NCI-H187 treated with DMSO at 0.1 percent for 48 hours (cell line): ENCODE results near the gene ALDH5A1.

ENCODE experiments used
- DNase-seq: peaks from one replicate; lab custom pipeline; 2025; lab: John Stamatoyannopoulos, UW

Gene ALDH5A1

GRCh38 chr6:24494821-24495795 lies at the start of gene ALDH5A1:
TSS of gene ALDH5A1 (plus strand) at chr6:24494969. CDS start at chr6:24494997, 28 bp downstream.
- DNase-seq: no peak

GRCh38 chr6:24445704-24446103 lies 49.1 kb upstream of the ALDH5A1 start:
- no peak for DNase-seq

GRCh38 chr6:24446670-24447069 lies 48.1 kb upstream of the ALDH5A1 start:
- no peak for DNase-seq

- no peak for DNase-seq
Measured at GRCh38 chr6:24448396-24448795, 46.4 kb upstream of the ALDH5A1 start.

GRCh38 chr6:24448828-24449525 lies 45.8 kb upstream of the ALDH5A1 start:
- no peak for DNase-seq

GRCh38 chr6:24451581-24452388 lies 43.0 kb upstream of the ALDH5A1 start:
- DNase-seq: no peak

GRCh38 chr6:24453921-24454320 lies 40.8 kb upstream of the ALDH5A1 start:
- no peak for DNase-seq

- no peak for DNase-seq
Measured at GRCh38 chr6:24454452-24454851, 40.3 kb upstream of the ALDH5A1 start.

- DNase-seq: no peak
Measured at GRCh38 chr6:24455061-24455460, 39.7 kb upstream of the ALDH5A1 start.

GRCh38 chr6:24458134-24458533 lies 36.6 kb upstream of the ALDH5A1 start:
- no peak for DNase-seq

GRCh38 chr6:24458941-24459340 lies 35.8 kb upstream of the ALDH5A1 start:
- DNase-seq: no peak

GRCh38 chr6:24460966-24461365 lies 33.8 kb upstream of the ALDH5A1 start:
- no peak for DNase-seq

- no peak for DNase-seq
Measured at GRCh38 chr6:24464253-24465038, 30.3 kb upstream of the ALDH5A1 start.

- no peak for DNase-seq
Measured at GRCh38 chr6:24469811-24470210, 25.0 kb upstream of the ALDH5A1 start.

GRCh38 chr6:24472181-24472580 lies 22.6 kb upstream of the ALDH5A1 start:
- DNase-seq: no peak

GRCh38 chr6:24476631-24477030 lies 18.1 kb upstream of the ALDH5A1 start:
- no peak for DNase-seq

GRCh38 chr6:24477070-24477469 lies 17.7 kb upstream of the ALDH5A1 start:
- DNase-seq: no peak

- DNase-seq: no peak
Measured at GRCh38 chr6:24478903-24479302, 15.9 kb upstream of the ALDH5A1 start.

- DNase-seq: no peak
Measured at GRCh38 chr6:24480705-24481104, 14.1 kb upstream of the ALDH5A1 start.

GRCh38 chr6:24481449-24481848 lies 13.3 kb upstream of the ALDH5A1 start:
- no peak for DNase-seq

- DNase-seq: no peak
Measured at GRCh38 chr6:24484657-24485323, 10.0 kb upstream of the ALDH5A1 start.
